ENCODE measurements around the gene RNF13.
"Not testable (repeated sequence)": the region's sequence is repeated elsewhere in the genome, so short reads cannot be mapped to it uniquely, and the experiment has no call there.

The RNF13 gene

DNA sequence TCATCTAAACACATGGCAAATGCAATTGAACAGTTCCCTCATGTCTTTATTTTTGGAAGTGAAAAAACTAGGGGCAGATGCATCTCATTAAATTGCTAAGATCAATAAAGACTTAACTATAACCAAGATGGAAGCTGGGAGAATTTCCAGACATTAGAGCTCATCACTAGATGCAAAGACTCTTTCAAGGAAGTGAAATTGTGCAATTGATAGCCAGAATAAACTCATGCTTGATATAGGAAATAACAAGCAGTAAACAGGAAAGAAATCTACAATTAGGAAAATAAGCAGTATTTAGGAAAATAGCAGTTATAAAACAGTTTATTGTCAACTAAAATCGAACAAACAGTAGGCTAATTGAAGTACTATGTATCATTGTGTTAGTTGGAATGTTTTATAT, 11.8 kb upstream of the RNF13 start:
- no peak for DNase-seq (ENCODE audit: low read depth)

DNA sequence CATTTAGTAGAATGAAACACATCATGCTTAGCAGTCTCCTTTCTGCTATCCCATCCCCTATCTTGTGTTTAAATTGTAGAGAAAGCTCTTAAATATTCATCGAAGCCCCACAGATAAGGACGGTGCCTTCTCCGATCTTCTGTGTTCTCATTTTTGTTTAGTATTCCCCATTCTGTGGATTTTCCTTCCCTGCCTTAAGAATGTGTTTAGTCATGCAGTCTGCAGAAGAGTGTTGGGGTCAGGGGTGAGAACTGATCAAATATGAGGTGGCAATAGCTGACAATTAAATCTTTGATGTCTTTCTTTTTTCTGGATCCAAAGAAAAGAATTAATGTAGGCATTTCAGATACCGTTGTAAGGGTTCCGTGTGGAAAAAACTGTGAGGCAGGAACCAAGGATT, 11.4 kb upstream of the RNF13 start:
- no peak for DNase-seq (ENCODE audit: low read depth)

DNA sequence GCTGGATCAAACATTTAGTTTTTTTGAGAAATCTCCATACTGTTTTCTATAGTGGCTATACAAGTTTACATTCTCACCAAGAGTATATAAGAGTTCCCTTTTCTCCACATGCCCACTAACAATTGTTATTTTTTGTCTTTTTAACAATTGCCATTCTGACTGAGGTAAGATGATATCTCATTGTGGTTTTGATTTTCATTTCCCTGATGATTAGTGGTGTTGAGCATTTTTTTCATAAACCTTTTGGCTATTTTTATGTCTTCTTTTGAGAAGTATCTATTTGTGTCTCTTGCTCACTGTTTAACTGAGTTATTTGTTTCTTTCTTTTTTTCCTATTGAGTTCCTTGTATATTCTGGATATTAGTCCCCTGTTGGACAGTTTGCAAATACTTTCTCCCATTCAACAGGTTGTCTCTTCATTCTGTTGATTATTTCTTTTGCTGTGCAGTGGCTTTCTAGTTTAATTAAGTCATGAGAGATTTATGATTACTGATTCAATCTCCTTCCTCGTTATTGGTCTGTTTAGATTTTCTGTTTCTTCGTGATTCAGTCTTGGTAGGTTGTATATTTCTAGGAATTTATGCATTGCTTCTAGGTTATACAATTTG, 6.7 kb upstream of the RNF13 start:
- no peak for DNase-seq (ENCODE audit: low read depth)

DNA sequence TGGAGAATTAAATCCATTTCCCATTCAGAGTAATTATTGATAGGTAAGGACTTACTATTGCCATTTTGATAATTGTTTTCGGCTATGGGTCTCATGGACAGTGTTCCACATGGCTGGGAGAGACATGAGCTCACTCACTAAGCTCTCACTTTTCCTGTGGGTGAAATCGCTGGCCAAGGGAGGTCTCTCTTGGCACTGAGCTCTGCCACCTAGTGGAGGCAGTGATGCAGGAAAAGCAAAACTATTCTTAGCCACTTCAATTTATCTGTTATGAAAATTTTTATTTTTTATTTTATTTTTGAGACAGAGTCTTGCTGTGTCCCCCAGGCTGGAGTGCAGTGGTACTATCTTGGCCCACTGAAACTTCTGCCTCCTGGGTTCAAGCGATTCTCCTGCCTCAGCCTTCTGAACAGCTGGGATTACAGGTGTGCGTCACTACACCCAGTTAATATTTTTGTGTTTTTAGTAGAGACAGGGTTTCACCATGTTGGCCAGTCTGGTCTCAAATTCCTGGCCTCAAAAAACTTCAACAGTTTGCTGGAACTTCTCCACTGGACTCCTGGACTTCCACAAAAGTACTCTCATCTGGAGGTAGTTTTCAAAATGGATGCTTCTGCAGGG, 4.7 kb upstream of the RNF13 start:
- DNase-seq (ENCODE audit: low read depth) = no peak

DNA sequence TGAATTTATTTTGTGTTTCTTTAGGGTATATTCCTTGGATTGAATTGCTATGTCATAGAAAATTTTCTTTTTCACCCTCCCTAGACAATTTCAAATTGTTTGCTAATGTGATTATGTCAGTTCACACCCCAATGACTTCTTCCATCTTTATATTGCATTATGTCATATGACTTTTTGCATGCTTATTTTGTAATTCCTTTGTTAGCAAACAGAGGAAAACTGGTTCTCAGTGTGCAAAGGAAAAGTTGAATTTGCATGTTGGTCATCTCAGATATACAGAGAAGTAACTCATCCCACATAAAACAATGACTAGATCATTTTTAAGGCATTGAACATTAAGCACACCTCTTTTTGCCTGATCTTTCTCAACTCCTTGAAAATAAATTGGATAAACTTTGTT, 3.3 kb upstream of the RNF13 start:
- DNase-seq (ENCODE audit: low read depth) = no peak

DNA sequence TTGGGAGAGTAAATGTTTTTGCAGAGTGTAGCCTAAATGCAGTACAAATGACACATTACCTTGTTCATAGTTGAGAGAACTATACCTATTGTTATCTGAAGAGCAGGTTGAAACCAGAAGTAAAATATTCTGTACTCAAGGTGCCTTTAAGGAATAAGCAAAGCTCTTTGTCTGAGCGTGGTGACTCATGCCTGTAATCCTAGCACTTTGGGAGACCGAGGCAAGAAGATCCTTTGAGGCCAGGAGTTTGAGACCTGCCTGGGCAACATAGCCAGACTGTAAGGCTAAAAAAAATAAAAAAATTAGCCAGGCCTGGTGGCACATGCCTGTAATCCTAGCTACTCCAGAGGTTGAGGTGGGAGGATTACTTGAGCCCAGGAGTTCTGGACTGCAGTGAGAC, 2.2 kb upstream of the RNF13 start:
- DNase-seq (ENCODE audit: low read depth) = no peak

DNA sequence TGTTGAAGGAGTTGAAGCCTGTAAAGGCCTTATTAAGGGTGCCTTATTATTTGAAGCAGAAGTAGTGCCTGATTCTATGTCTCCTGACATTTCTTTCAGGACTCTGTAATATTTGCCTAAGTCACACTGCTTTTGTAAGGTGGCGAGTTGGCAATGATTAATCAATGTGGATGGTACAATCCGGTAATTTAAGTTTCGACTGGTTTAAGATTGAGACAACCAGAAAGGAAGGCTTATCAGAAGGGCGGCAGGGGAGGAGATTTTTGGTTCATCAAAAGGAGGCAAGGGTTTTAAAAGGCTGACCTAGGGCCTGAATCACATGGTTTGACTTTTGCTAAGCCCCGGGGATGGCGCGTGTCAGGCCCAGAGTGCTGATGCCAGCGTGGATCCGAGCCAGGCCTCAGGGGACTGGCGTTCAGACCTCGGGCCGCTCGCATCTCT, 830 bp upstream of the RNF13 start:
- DNase-seq (ENCODE audit: low read depth) = no peak

DNA sequence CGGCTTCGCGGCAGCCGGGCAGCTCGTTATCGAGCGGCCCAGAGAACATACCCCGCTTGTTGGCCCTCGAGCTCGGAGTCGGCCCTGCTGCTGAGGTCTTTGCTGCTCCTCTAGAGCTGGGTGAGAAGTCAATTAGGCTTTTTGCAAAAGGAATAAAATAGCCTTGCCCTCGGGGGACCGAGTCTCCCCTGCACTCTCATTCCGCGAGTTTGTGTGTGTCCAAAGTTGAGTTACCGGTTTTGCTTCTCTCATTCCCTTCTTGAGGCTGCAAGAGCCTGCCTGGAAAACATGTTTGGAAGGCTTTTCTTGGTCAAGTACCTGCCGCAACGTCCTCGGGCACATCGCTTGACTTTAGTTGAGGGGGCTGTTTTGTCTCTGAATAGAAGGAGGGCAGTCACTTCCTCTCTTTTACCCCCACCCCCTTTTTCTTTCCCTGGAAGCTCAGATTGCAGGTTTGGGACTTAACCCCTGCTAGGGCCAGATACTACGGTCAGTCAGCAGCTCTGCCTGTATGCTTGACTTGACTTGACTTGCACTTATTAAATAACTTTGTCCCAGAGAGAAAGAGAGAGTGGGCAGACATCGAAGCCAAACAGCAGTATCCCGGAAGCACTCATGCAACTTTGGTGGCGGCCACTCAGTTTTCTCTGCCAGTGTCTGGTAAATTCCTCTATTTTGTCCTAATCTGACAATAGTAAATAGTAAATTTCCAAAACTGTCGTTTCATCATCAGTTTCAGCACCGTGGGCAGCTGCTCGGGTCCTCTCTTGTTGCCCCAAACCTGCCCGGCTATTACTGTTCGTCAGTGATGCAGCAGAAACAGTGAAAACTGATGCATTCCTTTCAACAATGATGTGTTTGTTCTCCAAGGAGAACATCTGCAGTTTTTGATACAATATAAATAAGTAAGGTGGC, 609 bp downstream of the RNF13 start:
- no peak for DNase-seq (ENCODE audit: low read depth)

DNA sequence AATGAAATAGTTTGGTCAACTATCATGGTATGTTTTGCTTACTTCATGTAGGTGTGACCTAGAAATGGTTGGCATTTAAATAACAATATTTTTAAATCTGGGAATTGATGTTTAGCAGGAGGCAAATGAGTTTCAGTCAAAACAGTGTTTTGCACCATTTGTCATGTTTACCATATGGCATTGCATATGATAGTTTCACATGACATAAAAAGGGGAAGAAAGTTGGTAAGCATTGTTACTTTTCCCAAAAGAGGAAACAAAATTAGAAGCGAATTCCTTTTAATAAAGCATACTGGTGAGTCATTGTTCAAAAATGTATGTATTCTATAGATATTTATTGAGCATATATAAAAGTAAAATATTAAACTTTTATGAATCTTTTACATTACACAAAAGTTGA, 2.3 kb downstream of the RNF13 start:
- no peak for DNase-seq (ENCODE audit: low read depth)

DNA sequence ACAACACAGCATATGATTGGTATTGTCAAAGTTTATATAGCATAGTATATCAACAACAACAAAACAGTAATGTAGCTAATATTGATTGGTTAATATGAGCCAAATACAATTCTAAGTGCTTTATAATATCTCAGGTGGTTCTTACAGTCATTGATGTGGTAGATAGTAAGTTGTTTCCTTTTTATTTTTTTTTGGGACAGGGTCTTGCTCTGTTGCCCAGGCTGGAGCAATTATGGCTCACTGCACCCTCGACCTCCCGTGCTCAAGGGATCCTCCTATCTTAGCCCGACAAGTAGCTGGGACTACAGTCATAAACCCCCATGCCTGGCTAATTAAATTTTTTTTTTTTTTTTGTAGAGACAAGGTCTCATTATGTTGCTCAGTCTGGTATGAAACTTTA, 2.7 kb downstream of the RNF13 start:
- DNase-seq (ENCODE audit: low read depth) = no peak

DNA sequence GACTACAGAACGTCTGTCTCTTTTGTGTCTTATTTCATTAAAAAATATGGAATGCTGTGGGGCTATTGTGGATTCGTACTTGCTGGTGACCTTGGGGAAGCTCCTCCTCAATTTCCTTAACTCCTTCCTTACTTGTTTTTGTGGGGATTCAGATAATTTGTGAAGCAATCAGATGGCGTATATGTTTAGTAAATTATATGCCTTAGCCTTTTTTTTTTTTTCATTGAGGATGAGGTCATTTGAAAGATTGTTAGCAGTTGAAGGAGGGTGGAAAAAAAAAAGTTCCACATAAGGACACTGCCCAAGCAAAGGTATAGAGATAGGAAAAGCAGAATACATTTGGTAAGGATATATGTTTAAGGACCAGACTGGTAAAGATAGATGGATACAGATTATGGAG, 3.3 kb downstream of the RNF13 start:
- no peak for DNase-seq (ENCODE audit: low read depth)

DNA sequence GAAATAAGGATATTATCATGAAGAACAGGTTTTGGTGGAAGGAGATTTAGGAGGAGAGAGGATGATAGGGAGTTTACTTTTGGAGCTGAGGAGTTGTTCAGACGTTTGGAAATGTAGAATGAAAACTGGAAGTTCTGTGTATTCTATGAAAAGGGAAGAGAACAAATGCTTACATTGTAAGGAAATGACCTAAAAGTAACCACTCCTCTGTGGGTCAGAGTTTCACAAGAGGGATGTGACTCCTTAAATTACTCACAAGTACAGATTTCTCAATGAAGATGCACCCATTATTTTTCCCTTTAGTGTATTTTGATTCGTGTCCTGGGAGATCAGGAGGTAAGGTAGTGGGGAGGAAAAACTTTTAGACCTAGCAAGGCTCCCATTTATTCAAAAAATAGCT, 4.0 kb downstream of the RNF13 start:
- no peak for DNase-seq (ENCODE audit: low read depth)

DNA sequence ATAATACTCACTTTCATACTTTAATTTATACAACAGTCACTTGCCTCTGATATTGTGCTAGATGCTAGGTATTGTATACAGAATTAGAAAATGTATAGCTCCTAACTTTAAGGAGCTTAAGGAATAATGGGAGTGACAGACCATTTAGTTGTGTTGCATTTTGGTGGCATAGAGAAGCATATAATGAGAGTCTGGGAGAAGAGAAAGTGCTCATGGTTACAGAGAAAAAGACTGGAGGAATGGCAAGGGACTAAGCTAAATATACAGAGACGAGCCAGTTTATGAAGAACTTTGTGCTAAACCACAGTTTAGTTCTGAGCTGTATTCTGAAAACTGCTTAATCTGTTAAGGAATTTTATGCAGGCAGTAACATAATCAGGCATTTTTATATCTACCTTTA, 6.4 kb downstream of the RNF13 start:
- no peak for DNase-seq (ENCODE audit: low read depth)

DNA sequence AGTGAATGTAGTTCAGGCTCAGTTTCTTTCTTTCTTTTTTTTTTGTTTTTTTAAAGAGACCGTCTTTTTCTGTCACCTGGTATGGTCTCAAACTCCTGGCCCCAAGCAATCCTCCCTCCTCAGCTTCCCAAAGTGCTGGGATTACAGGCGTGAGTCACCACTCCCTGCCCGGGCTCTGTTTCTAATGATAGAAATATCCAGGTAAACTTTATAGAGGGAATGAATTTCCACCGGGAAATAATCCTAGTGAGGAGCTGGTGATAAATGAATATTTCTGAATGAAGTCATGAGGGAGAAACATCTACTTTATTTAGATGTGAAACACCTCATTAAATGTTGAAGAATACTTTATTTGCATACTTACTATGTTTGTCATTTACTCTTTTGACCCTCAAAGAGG, 7.2 kb downstream of the RNF13 start:
- DNase-seq (ENCODE audit: low read depth) = no peak

DNA sequence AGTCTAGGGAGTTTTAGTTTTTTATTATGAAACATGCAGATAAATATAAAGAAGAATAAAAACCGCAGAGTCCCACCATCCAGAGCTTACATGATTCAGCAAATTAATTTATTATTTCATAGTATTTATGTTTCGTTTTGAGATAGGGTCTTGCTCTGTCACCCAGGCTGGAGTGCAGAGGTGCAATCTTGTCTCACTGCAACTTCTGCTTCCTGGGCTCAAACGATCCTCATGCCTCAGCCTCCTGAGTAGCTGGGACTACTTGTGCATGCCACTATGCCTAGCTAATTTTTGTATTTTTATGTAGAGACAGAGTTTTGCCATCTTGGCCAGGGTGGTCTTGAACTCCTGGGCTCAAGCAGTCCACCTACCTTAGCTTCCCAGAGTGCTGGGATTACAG, 13.6 kb downstream of the RNF13 start:
- DNase-seq (ENCODE audit: low read depth) = no peak

DNA sequence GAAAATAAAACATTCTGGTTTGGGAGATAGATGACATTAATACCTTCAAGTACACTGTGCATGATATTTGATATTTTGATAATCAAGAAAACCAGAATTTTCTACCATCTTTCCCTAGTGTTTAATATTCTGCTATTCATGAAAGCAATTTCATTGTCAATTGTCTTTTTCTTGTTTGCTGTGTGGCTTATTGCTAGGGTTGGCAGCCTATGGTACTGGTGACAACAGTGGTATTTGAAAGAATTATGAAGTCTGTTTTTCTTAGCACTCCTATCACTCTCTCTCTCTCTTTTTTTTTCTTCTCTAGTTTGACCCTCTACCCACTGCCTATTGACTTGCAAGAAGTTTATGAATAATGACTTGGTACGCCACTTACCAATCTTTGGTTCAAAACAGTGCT, 15.4 kb downstream of the RNF13 start:
- DNase-seq (ENCODE audit: low read depth) = no peak

DNA sequence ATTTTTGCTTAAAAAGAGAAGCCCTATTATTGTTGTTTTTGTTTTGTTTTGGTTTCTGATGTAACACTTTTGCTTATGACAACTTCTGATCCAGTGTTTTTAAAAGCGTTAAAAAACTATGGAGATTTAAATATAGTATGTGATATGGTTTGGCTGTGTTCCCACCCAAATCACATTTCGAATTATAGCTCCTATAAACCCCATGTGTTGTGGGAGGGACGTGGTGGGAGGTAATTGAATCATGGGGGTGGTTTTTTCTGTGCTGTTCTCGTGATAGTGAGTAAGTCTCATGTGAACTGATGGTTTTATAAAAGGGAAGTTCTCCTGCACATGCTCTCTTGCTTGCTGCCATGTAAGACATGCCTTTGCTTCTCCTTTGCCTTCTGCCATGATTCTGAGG, 16.6 kb downstream of the RNF13 start:
- DNase-seq (ENCODE audit: low read depth) = not testable (repeated sequence)

DNA sequence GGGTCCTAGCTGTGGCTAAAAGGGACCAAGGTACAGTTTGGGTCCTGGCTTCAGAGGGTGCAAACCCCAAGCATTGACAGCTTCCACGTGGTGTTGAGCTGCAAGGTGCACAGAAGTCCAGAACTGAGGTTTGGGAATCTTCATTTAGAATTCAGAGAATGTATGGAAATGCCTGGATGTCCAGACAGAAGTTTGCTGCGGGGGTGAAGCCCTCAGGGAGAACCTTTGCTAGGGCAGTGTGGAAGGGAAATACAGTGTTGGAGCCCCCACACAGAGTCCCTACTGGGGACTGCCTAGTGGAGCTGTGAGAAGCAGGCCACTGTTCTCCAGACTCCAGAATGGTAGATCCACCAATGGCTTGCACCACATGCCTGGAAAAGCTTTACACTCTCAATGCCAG, 17.9 kb downstream of the RNF13 start:
- no peak for DNase-seq (ENCODE audit: low read depth)

DNA sequence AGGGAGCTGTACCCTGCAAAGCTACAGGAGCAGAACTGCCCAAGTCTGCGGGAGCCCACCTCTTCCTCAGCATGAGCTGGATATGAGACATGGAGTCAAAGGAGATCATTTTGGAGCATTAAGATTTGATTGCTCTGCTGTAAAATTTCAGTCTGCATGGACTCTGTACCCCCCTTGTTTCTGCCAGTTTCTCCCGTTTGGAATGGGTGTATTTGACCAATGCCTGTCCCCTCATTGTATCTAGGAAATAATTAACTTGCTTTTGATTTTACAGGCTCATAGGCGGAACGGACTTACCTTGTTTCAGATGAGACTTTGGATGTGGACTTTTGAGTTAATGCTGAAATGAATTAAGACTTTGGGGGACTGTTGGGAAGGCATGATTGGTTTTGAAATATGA, 18.3 kb downstream of the RNF13 start:
- DNase-seq (ENCODE audit: low read depth) = no peak

DNA sequence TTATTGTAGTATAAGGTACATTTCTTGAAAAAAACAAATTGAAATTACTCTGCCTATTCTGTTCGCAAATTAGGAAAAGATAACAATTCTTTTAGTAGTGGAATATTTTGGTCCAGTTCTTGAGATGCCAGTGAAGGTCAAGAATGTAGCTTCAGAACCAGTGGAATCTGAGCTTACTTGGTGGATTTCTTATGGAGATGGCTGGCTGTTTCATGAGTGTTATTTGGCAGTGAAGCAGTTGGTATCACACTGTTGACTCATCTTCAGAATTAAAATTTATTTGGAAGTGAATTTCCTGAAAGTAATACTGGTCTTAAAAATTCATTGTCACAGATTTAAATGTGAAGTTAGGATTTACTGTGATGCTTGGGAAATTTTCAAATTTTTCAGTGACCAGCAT, 19.1 kb downstream of the RNF13 start:
- DNase-seq (ENCODE audit: low read depth) = no peak

DNA sequence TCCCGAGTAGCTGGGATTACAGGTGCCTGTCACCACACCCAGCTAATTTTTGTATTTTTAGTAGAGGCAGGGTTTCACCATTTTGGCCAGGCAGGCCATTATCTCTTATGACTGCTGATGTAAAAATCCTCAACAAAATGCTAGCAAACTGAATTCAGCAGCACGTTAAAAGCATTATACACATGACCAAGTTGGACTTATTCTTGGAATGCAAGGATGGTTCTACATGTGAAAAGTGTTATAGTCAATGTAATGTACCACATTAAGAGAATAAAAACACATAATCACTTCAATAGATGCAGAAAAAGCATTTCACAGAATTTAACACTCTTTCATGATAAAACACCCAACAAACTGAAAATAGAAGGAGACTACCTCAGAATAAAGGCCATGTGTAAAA, 20.2 kb downstream of the RNF13 start:
- no peak for DNase-seq (ENCODE audit: low read depth)

DNA sequence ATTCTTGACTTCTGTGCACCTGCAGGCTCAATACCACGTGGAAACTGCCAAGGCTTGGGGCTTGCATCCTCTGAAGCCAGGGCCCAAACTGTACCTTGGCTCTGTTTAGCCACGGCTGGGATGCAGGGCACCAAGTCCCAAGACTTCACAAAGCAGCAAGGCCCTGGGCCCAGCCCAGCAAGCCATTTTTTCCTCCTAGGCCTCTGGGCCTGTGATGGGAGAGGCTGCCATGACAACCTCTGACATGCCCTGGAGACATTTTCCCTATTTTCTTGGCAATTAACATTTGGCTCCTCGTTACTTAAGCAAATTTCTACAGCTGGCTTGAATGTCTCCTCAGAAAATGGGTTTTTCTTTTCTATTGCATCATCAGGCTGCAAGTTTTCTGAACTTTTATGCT, 25.5 kb downstream of the RNF13 start:
- not testable (repeated sequence) for DNase-seq (ENCODE audit: low read depth)

DNA sequence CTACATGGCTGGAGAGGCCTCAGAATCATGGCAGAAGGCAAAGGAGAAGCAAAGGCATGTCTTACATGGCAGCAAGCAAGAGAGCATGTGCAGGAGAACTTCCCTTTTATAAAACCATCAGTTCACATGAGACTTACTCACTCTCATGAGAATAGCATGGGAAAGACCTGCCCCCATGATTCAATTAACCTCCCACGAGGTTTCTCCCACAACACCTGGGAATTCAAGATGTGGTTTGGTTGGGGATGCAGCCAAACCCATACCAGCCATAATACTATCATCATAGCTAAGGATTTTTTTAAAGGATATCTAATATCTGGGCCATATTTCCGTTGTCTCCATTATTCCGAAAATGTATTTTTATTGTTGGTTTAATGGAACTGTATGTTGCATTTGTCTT, 26.5 kb downstream of the RNF13 start:
- DNase-seq (ENCODE audit: low read depth) = not testable (repeated sequence)
